H9 (cell line): ENCODE data around the gene XRN2. TPM values are rescaled to one million over a fixed set of nuclear protein-coding genes. Genes with fewer than 3 reads are reported as not detected.

ENCODE experiments used
- DNase-seq: peaks from one replicate; pipeline ENCODE4 v3.0.0-alpha.2; 2017
- H2AFZ ChIP-seq: one replicate; pipeline ENCODE4 v1.6.1; 2013; ENCODE audit warnings: mild to moderate bottlenecking, low read length, control low read depth, moderate library complexity
- H2AK5ac ChIP-seq: 2 replicates; pipeline ENCODE4 v1.6.1; 2013; ENCODE audit warnings: low read length, control low read depth, mixed read lengths; ENCODE audit not compliant: insufficient read length
- H2BK120ac ChIP-seq: one replicate; pipeline ENCODE4 v1.6.1; 2013; ENCODE audit warnings: low read depth, mild to moderate bottlenecking, low read length, control low read depth, inconsistent platforms; ENCODE audit not compliant: poor library complexity, severe bottlenecking
- H2BK12ac ChIP-seq: 2 replicates; pipeline ENCODE4 v1.6.1; 2013; ENCODE audit warnings: low read length, control low read depth, mixed read lengths, low read depth; ENCODE audit not compliant: insufficient read length
- H2BK15ac ChIP-seq: 2 replicates; pipeline ENCODE4 v1.6.1; 2013; ENCODE audit warnings: low read depth, low read length, control low read depth
- H2BK20ac ChIP-seq: one replicate; pipeline ENCODE4 v1.6.1; 2013; ENCODE audit warnings: low read depth, mild to moderate bottlenecking, low read length, control low read depth, inconsistent platforms; ENCODE audit not compliant: poor library complexity, severe bottlenecking
- H2BK5ac ChIP-seq: 2 replicates; pipeline ENCODE4 v1.6.1; 2013; ENCODE audit warnings: low read length, control low read depth, mixed read lengths; ENCODE audit not compliant: insufficient read length
- H3K14ac ChIP-seq: 2 replicates; pipeline ENCODE4 v1.6.1; 2013; ENCODE audit warnings: low read length, control low read depth; ENCODE audit not compliant: insufficient read depth
- H3K18ac ChIP-seq: 2 replicates; pipeline ENCODE4 v1.6.1; 2013; ENCODE audit warnings: low read depth, mild to moderate bottlenecking, mixed read lengths, low read length, control low read depth; ENCODE audit not compliant: insufficient read length
- H3K23ac ChIP-seq: 2 replicates; pipeline ENCODE4 v1.6.1; 2013; ENCODE audit warnings: low read length, control low read depth, mixed read lengths, low read depth; ENCODE audit not compliant: insufficient read length
- H3K23me2 ChIP-seq: 2 replicates; pipeline ENCODE4 v1.6.1; 2013; ENCODE audit warnings: low read depth, mild to moderate bottlenecking, mixed read lengths, low read length, control low read depth; ENCODE audit not compliant: insufficient read length, poor library complexity, severe bottlenecking
- H3K27ac ChIP-seq: 2 replicates; pipeline ENCODE4 v1.5.1; 2013; ENCODE audit warnings: low read length, control low read depth, mixed read lengths, low read depth; ENCODE audit not compliant: insufficient read length
- H3K27me3 ChIP-seq: 2 replicates; pipeline ENCODE4 v1.6.1; 2013; ENCODE audit warnings: low read length, control low read depth, inconsistent platforms; ENCODE audit not compliant: insufficient read depth
- H3K4ac ChIP-seq: 2 replicates; pipeline ENCODE4 v1.6.1; 2013; ENCODE audit warnings: low read depth, mild to moderate bottlenecking, control low read depth, inconsistent platforms, low read length, moderate library complexity
- H3K4me1 ChIP-seq: 2 replicates; pipeline ENCODE4 v1.6.1; 2013; ENCODE audit warnings: low read length, control low read depth, inconsistent platforms; ENCODE audit not compliant: insufficient read depth
- H3K4me2 ChIP-seq: 2 replicates; pipeline ENCODE4 v1.6.1; 2013; ENCODE audit warnings: low read length, control low read depth, mixed read lengths; ENCODE audit not compliant: insufficient read length, insufficient read depth
- H3K56ac ChIP-seq: 2 replicates; pipeline ENCODE4 v1.6.1; 2013; ENCODE audit warnings: low read depth, mild to moderate bottlenecking, mixed read lengths, low read length, control low read depth; ENCODE audit not compliant: insufficient read length
- H3K79me1 ChIP-seq: 2 replicates; pipeline ENCODE4 v1.6.1; 2013; ENCODE audit warnings: low read depth, mild to moderate bottlenecking, moderate library complexity, low read length, control low read depth, inconsistent platforms; ENCODE audit not compliant: insufficient read depth, poor library complexity, severe bottlenecking
- H3K79me2 ChIP-seq: 2 replicates; pipeline ENCODE4 v1.6.1; 2013; ENCODE audit warnings: low read length, control low read depth, inconsistent platforms; ENCODE audit not compliant: insufficient read depth
- H3K9ac ChIP-seq: 2 replicates; pipeline ENCODE4 v1.6.1; 2013; ENCODE audit warnings: low read length, control low read depth, mixed read lengths; ENCODE audit not compliant: insufficient read length; ENCODE audit errors: extremely low read depth
- H3K9me3 ChIP-seq: one replicate; pipeline ENCODE4 v1.6.1; 2013; ENCODE audit warnings: low read depth, low read length, inconsistent platforms; ENCODE audit not compliant: control insufficient read depth
- H3T11ph ChIP-seq: one replicate; pipeline ENCODE4 v1.6.1; 2013; ENCODE audit warnings: mild to moderate bottlenecking, low read length, control low read depth, inconsistent platforms
- H4K20me1 ChIP-seq: one replicate; pipeline ENCODE4 v1.6.1; 2013; ENCODE audit not compliant: control insufficient read depth, insufficient read length, insufficient read depth
- H4K5ac ChIP-seq: 2 replicates; pipeline ENCODE4 v1.6.1; 2013; ENCODE audit warnings: low read depth, mild to moderate bottlenecking, mixed read lengths, low read length, control low read depth; ENCODE audit not compliant: insufficient read length
- H4K8ac ChIP-seq: replicated peaks from 2 replicates; pipeline ENCODE4 v1.6.1; 2013; ENCODE audit warnings: low read length, control low read depth, mixed read lengths, low read depth; ENCODE audit not compliant: insufficient read length
- H4K91ac ChIP-seq: 2 replicates; pipeline ENCODE4 v1.6.1; 2013; ENCODE audit warnings: low read depth, mild to moderate bottlenecking, moderate library complexity, mixed read lengths, low read length, control low read depth; ENCODE audit not compliant: insufficient read length
- H3K27ac Mint-ChIP-seq, 3 experiments: 2 replicates in 2 of 3; 3 replicates in 1 of 3; pipeline ENCODE4 v1.8.0; 2020 to 2021; ENCODE audit warnings: mixed read lengths in 3 of 3, mild to moderate bottlenecking in 1 of 3, moderate library complexity in 1 of 3
- H3K27me3 Mint-ChIP-seq: 2 replicates; pipeline ENCODE4 v1.8.0; 2021; ENCODE audit warnings: low read depth, mild to moderate bottlenecking, moderate library complexity, mixed read lengths
- H3K36me3 Mint-ChIP-seq, 3 experiments: 2 replicates in 2 of 3; 3 replicates in 1 of 3; pipeline ENCODE4 v1.8.0; 2020 to 2021; ENCODE audit warnings: low read depth in 3 of 3, mixed read lengths in 3 of 3; ENCODE audit not compliant: insufficient read depth in 1 of 3
- H3K4me1 Mint-ChIP-seq, 2 experiments: 2 replicates each; pipeline ENCODE4 v1.8.0; 2020; ENCODE audit warnings: mixed read lengths in 2 of 2
- H3K4me3 Mint-ChIP-seq, 2 experiments: 2 replicates in 1 of 2; 3 replicates in 1 of 2; pipeline ENCODE4 v1.8.0; 2020 to 2021; ENCODE audit warnings: mild to moderate bottlenecking in 2 of 2, mixed read lengths in 2 of 2, moderate library complexity in 1 of 2
- H3K9me3 Mint-ChIP-seq, 2 experiments: 2 replicates in 1 of 2; 3 replicates in 1 of 2; pipeline ENCODE4 v1.8.0; 2020; ENCODE audit warnings: mild to moderate bottlenecking in 2 of 2, mixed read lengths in 2 of 2, moderate library complexity in 1 of 2
- CTCF ChIP-seq: fragments of 200-600 bp; sonication (generic); conservative IDR thresholded peaks from 3 replicates; pipeline ENCODE4 v1.8.0; 2021; ENCODE audit warnings: antibody characterized with exemption, mild to moderate bottlenecking
- WGBS: extraction: QIAGEN DNeasy Blood & Tissue Kit; methylation state at CpG from one replicate; pipeline ENCODE4 v1.1.7; 2013; ENCODE audit warnings: missing lambda C conversion rate, low lambda C conversion rate, mixed read lengths; ENCODE audit not compliant: insufficient read length; ENCODE audit errors: extremely low coverage; 5-methylcytosine and 5-hydroxymethylcytosine counted together
- total RNA-seq: library from RNA; stranded (reverse); gene quantifications from 2 replicates; pipeline ENCODE4 v1.2.1, GENCODE V29; 2021

XRN2 gene
- total RNA-seq, 1 experiment from 2014 or later: 96.7 TPM

GRCh38 chr20:21323640-21324039 is 20.5 kb downstream of the XRN2 start:
- H2AFZ ChIP-seq: no peak overlapping the region
- whole genome bisulfite sequencing: no CpG with 5 or more reads among the region's 3 CpGs

More at GRCh38 chr20:21323640-21324039, 20.5 kb downstream of the XRN2 start:
- H4K5ac ChIP-seq: no peak overlapping the region
- H3K4ac ChIP-seq: no peak overlapping the region
- H3K56ac ChIP-seq: no peak overlapping the region
- no peaks in the 10 kb centered on the region for H3K79me1 ChIP-seq
- H3K23ac ChIP-seq: no peak overlapping the region
- no peak overlapping the region for H3K14ac ChIP-seq
- TF ChIP-seq CTCF: no peak
- no peak overlapping the region for H2BK120ac ChIP-seq
- no peak overlapping the region for H3K18ac ChIP-seq
- no peak overlapping the region for H3K27ac ChIP-seq
- peak overlapping the region; percentile 2 for H3K4me2 ChIP-seq
- no peak overlapping the region for H2BK15ac ChIP-seq
- peaks cover 67% of the 10 kb centered on the region for H3K79me2 ChIP-seq
- no peaks in the 10 kb centered on the region for H3K27me3 Mint-ChIP-seq
- H3K9me3 ChIP-seq: no peaks in the 10 kb centered on the region
- H3K9me3 Mint-ChIP-seq: peaks cover 0 to 13% of the 10 kb centered on the region in 2 experiments; a peak in 4 of 5 replicates
- H4K20me1 ChIP-seq: no peaks in the 10 kb centered on the region
- no peaks in the 10 kb centered on the region for H3K23me2 ChIP-seq
- DNase-seq: no peak
- peak overlapping the region; percentile 9 to 56 (median 31); a peak in 3 of 7 replicates for H3K27ac Mint-ChIP-seq
- H3K4me3 Mint-ChIP-seq: no peak overlapping the region
- H3K9ac ChIP-seq: no peak overlapping the region
- no peaks in the 10 kb centered on the region for H3K27me3 ChIP-seq
- H2BK12ac ChIP-seq: no peak overlapping the region
- H4K8ac ChIP-seq: no peak overlapping the region
- no peak overlapping the region for H4K91ac ChIP-seq
- H3K4me1 ChIP-seq: peaks cover 11% of the 10 kb centered on the region; the same call in 1 of the 2 replicates
- peaks cover 34 to 36% of the 10 kb centered on the region in 2 experiments for H3K4me1 Mint-ChIP-seq
- H2BK5ac ChIP-seq: no peak overlapping the region
- H3K36me3 Mint-ChIP-seq: peaks cover 2 to 13% (median 10%) of the 10 kb centered on the region in 3 experiments; a peak in 4 of 7 replicates
- H2AK5ac ChIP-seq: no peak overlapping the region
- no peak overlapping the region for H2BK20ac ChIP-seq
- H3T11ph ChIP-seq: no peak overlapping the region
